Measurements from ENCODE around the gene MGAT4D. TPM values are rescaled to one million over a fixed set of nuclear protein-coding genes. Genes with fewer than 3 reads are reported as not detected.

The MGAT4D gene
- total RNA-seq, 1 donor from 2014 or later, result not detected

DNA sequence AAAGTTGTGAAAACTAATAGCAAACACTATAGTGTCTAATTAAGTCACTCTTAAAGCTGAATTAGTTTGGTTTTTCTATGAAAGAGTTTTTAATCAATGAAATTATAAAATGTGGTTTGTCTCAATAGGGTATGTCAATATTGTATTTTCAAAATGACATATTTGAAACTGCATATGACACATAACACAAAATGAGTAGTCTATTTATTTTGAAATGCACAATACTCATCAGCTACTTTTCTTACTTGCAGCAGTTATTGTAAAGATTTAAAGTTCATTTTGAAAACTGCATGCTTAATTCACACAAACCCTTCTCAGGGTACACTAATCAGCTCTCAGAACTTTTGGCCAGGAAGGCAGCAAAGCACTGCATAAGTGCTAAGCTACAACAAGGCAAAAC, 91.8 kb downstream of the MGAT4D start:
- no peaks in the 10 kb centered on the region for H3K27me3 ChIP-seq (ENCODE audit: control insufficient read depth in 3 of 3, insufficient read depth in 3 of 3, low read length in 3 of 3)
- H3K9me3 ChIP-seq (ENCODE audit: control insufficient read depth in 3 of 3, low read length in 3 of 3), result no peaks in the 10 kb centered on the region
- H3K4me3 ChIP-seq (ENCODE audit: low read length in 3 of 3), result no peak overlapping the region
- H3K9ac ChIP-seq (ENCODE audit: low read depth in 1 of 3, low read length in 3 of 3), result no peak overlapping the region
- H3K36me3 ChIP-seq (ENCODE audit: control insufficient read depth in 3 of 3, insufficient read depth in 3 of 3, low read length in 3 of 3), result no peaks in the 10 kb centered on the region
- H3K4me1 ChIP-seq (ENCODE audit: control insufficient read depth in 3 of 3, insufficient read depth in 3 of 3, low read length in 3 of 3), result no peaks in the 10 kb centered on the region
- no peak overlapping the region for H3K27ac ChIP-seq (ENCODE audit: low read depth, low read length)

DNA sequence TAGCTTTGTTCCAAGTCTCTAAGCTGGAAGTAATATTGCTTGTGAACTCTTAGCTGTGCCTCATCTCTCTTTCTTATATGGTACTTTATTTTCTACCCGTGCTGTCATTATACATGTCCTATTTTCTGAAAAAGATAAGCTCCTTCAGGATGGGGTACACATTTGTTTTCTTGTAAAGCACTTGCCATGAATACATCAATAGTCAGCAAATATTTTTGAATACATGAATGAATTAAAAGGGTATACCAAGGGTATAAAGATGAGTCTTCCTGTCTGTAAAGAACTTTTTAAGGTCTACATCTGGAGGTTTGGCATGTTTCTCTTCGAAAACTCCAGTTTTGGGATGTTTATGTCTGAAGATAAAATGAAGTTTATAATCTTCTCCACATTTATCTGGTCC, 98.0 kb downstream of the MGAT4D start:
- Histone ChIP-seq H3K27ac (ENCODE audit: low read depth, low read length) (no peak overlapping the region), H3K9me3 (ENCODE audit: control insufficient read depth in 3 of 3, low read length in 3 of 3) (no peaks in the 10 kb centered on the region), H3K27me3 (ENCODE audit: control insufficient read depth in 3 of 3, insufficient read depth in 3 of 3, low read length in 3 of 3) (no peaks in the 10 kb centered on the region), H3K4me3 (ENCODE audit: low read length in 3 of 3) (no peak overlapping the region), H3K36me3 (ENCODE audit: control insufficient read depth in 3 of 3, insufficient read depth in 3 of 3, low read length in 3 of 3) (no peaks in the 10 kb centered on the region), H3K9ac (ENCODE audit: low read depth in 1 of 3, low read length in 3 of 3) (no peak overlapping the region), H3K4me1 (ENCODE audit: control insufficient read depth in 3 of 3, insufficient read depth in 3 of 3, low read length in 3 of 3) (no peaks in the 10 kb centered on the region)

DNA sequence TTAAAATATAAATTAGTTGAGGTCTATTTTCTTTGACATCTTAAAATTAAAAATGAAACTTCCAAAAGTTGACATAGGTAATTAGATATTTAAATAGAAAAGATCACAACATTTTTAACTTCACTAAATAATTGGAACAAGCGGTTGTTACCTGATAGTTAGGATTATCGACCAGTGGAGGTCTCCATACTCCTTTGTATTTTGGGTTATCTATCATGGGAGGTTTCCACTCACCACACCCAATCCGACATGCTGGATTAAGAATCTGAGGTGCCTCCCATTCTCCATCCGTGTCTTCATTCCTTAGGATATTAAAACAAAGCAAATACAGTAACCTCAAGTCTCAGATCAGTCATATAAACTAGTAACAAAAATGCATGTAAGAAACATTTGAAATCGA, 102.4 kb downstream of the MGAT4D start:
- no peaks in the 10 kb centered on the region for H3K9me3 ChIP-seq (ENCODE audit: control insufficient read depth in 3 of 3, low read length in 3 of 3)
- H3K36me3 ChIP-seq (ENCODE audit: control insufficient read depth in 3 of 3, insufficient read depth in 3 of 3, low read length in 3 of 3), result no peaks in the 10 kb centered on the region
- no peaks in the 10 kb centered on the region for H3K4me1 ChIP-seq (ENCODE audit: control insufficient read depth in 3 of 3, insufficient read depth in 3 of 3, low read length in 3 of 3)
- no peak overlapping the region for H3K27ac ChIP-seq (ENCODE audit: low read depth, low read length)
- no peak overlapping the region for H3K9ac ChIP-seq (ENCODE audit: low read depth in 1 of 3, low read length in 3 of 3)
- no peaks in the 10 kb centered on the region for H3K27me3 ChIP-seq (ENCODE audit: control insufficient read depth in 3 of 3, insufficient read depth in 3 of 3, low read length in 3 of 3)
- no peak overlapping the region for H3K4me3 ChIP-seq (ENCODE audit: low read length in 3 of 3)

Other genes with a start within 250 kb of the MGAT4D start
- 13.6 TPM for gene SCOC, start 124.6 kb downstream of the MGAT4D start, total RNA-seq
- 1.0 TPM for gene CLGN, start 70.6 kb downstream of the MGAT4D start, total RNA-seq
- 22.4 TPM for gene ELMOD2, start 25.9 kb upstream of the MGAT4D start, total RNA-seq
- 1.0 TPM for gene UCP1, start 70.7 kb upstream of the MGAT4D start, total RNA-seq

Data from skeletal muscle tissue (tissue), 4 donors.